HUES6 (cell line): ENCODE measurements around the gene KLF6.

Source experiments
- H3K27ac ChIP-seq: 2 replicates; pipeline ENCODE4 v1.7.0; 2013; ENCODE audit warnings: low read depth, mild to moderate bottlenecking, low read length, inconsistent platforms
- H3K27me3 ChIP-seq: 2 replicates; pipeline ENCODE4 v1.6.1; 2013; ENCODE audit warnings: low read length; ENCODE audit not compliant: control insufficient read depth, insufficient read depth
- H3K36me3 ChIP-seq: 2 replicates; pipeline ENCODE4 v1.6.1; 2013; ENCODE audit warnings: low read length; ENCODE audit not compliant: control insufficient read depth, insufficient read depth
- H3K4me1 ChIP-seq: 2 replicates; pipeline ENCODE4 v1.6.1; 2013; ENCODE audit warnings: low read length; ENCODE audit not compliant: control insufficient read depth, insufficient read depth
- H3K4me3 ChIP-seq: 2 replicates; pipeline ENCODE4 v1.5.1; 2013; ENCODE audit warnings: low read depth, low read length
- H3K9ac ChIP-seq: one replicate; pipeline ENCODE4 v1.6.1; 2013; ENCODE audit warnings: mild to moderate bottlenecking, low read length
- H3K9me3 ChIP-seq: 2 replicates; pipeline ENCODE4 v1.6.1; 2013; ENCODE audit warnings: low read depth, low read length; ENCODE audit not compliant: control insufficient read depth, insufficient read depth

Gene KLF6

DNA sequence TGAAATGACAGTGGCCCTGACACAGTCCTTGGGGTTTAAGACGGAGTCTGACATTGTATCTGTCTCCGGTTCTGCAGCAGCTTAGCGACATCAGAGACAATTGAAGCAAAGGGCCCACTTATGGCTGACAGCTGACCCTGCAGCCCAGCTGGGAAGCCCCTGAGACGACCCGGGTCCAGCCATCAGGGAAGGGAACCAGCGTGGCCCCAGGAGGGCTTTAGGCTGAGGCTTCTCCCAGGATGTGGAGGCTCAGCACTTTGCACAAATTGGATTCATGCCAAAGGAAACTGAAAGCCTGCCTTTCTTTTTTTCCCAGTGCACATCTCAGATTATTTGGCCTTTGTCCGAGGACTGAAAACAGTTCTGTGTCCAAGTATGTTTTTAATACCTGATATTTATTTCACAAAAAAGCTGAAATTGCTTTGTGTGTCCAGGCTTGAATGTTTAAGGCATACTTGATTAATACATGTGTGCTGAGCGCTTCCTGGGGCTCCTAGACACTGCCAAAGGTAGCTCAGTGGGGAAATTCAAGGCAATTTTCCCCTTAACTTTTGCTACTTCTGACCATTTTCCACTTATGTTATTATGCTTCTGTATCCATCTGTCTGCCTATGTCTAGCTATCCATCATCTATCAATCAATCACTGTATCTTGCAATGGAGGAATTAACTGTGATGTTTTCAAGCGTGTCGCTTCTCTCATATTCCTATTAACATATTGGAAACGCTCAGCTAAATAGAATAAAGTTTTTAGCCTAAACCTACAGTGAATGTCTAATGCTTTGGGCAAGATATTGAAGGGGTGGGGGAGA lies 34.8 kb downstream of the KLF6 start:
- Histone ChIP-seq H3K4me1 (peaks cover 7% of the 10 kb centered on the region), H3K27ac (no peak overlapping the region)

DNA sequence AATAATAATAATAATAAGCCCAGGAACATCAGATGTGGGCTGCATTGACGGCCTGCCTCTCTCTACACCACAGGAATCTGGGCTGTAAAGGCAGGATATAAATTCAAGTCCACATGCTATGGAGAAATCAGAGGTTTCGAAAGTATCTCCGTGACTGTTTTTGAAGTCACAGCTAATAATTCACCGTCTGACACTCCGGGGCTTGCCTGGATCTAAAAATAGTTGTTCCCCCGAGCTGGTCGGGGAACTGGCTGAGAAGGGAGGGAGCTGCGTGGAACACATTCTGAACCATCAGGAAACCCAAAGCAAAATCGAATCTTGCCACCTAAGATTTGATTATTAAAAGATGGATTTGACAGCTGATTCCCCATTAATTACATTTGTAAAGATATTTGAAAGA lies 35.4 kb downstream of the KLF6 start:
- no peak overlapping the region for H3K4me3 ChIP-seq
- no peak overlapping the region for H3K9ac ChIP-seq
- H3K36me3 ChIP-seq: no peaks in the 10 kb centered on the region
- H3K27ac ChIP-seq: no peak overlapping the region
- H3K4me1 ChIP-seq: peaks cover 7% of the 10 kb centered on the region
- no peaks in the 10 kb centered on the region for H3K9me3 ChIP-seq
- no peaks in the 10 kb centered on the region for H3K27me3 ChIP-seq

More for the DNA sequence above, 34.8 kb downstream of the KLF6 start:
- H3K4me3 ChIP-seq: no peak overlapping the region
- no peaks in the 10 kb centered on the region for H3K27me3 ChIP-seq
- no peak overlapping the region for H3K9ac ChIP-seq
- H3K9me3 ChIP-seq: no peaks in the 10 kb centered on the region
- H3K36me3 ChIP-seq: no peaks in the 10 kb centered on the region

DNA sequence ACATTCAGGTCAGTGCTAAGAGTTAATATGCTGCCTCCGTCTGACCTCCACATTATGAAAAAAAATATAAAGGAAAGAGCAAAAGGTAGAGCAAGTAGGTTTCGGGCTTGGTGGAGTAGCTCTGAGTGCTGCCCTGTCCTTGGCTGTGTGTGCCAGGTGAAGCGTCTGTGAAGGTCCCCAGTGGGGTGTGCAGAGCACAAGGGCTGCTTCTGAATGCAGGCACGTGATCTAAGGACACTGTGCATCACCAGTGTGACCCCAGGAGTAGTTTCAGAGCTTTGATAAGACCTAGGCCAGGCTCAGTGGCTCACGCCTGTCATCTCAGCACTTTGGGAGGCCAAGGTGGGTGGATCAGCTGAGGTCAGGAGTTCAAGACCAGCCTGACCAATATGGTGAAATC lies 36.0 kb downstream of the KLF6 start:
- Histone ChIP-seq H3K27ac (no peak overlapping the region), H3K27me3 (no peaks in the 10 kb centered on the region), H3K36me3 (no peaks in the 10 kb centered on the region), H3K9ac (no peak overlapping the region), H3K9me3 (no peaks in the 10 kb centered on the region), H3K4me3 (no peak overlapping the region), H3K4me1 (peaks cover 7% of the 10 kb centered on the region)

DNA sequence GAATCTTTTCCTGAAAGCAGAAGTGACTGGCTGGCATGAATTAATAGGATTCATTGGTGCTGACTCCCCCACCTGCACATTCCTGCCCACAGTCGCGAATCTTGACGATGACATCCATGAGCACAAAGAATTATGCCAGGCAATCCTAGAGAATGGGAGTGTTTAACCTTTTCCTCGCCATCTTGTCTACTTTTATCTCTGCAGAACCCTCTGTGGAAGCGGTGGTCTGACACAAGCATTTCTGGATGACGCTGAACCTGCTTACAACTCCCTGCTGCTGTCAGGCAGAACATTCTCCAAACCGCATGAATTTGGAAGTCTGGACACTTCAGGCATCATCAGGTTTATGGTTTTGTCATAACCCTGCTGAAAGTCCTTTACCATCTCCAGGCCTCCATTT lies 36.5 kb downstream of the KLF6 start:
- Histone ChIP-seq H3K36me3 (no peaks in the 10 kb centered on the region), H3K9me3 (no peaks in the 10 kb centered on the region), H3K4me1 (peaks cover 7% of the 10 kb centered on the region), H3K4me3 (no peak overlapping the region), H3K27me3 (no peaks in the 10 kb centered on the region), H3K9ac (no peak overlapping the region), H3K27ac (no peak overlapping the region)

DNA sequence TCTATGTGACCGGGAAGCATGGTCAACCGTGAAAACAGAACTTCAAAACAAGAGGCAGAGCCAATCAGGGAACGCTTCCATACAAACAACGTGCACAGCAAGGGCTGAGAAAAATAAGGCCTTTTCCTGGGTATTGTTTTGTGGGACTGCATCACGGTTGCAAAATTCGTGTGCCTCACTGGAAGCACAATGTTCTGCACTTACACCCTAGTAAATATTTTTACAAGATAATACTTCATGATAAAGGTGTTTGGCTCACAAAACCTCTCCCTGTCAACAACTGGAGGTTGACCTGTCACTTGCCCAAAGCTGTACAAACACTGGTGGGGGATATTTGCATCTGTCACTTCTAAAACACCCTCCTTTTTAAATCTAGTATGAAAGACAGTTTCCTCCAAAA lies 37.0 kb downstream of the KLF6 start:
- no peaks in the 10 kb centered on the region for H3K9me3 ChIP-seq
- H3K4me1 ChIP-seq: peaks cover 7% of the 10 kb centered on the region
- no peak overlapping the region for H3K27ac ChIP-seq
- H3K27me3 ChIP-seq: no peaks in the 10 kb centered on the region
- H3K4me3 ChIP-seq: no peak overlapping the region
- no peak overlapping the region for H3K9ac ChIP-seq
- no peaks in the 10 kb centered on the region for H3K36me3 ChIP-seq

DNA sequence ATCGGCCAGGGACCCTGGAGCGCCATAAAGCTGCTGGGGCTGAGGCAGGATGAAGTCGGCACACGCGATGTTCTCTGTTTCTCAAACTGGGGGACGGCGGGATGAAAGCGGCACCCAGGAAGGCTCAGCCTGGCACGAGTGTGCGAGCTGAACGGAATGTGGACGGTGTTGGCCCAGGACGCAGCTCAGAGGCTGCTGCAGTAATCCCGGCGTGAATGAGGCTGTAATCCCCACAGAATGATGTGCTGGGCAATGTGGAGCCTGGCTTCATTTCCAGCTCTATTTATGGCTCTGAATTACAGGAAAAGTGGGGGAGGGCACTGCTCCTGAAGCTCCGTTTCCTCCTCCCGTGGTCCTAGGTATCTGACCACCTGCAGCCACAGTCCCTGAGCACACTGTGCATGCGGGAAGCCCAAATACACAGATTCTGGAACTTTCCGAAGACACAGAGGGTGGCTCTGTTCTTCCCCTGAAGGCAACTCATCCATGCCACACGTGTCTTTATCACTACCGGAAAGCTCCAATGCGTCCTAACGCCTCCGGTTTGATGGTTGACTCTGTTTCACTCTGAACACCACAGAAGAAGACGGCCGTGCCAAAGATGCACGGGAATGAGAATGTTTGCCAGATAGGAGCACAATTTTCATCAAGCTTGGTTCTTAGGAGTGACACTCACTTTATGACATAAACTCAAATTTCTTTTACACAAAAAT lies 37.6 kb downstream of the KLF6 start:
- Histone ChIP-seq H3K9me3 (no peaks in the 10 kb centered on the region), H3K9ac (no peak overlapping the region), H3K4me1 (peaks cover 7% of the 10 kb centered on the region), H3K27me3 (no peaks in the 10 kb centered on the region), H3K36me3 (no peaks in the 10 kb centered on the region), H3K27ac (no peak overlapping the region), H3K4me3 (no peak overlapping the region)

DNA sequence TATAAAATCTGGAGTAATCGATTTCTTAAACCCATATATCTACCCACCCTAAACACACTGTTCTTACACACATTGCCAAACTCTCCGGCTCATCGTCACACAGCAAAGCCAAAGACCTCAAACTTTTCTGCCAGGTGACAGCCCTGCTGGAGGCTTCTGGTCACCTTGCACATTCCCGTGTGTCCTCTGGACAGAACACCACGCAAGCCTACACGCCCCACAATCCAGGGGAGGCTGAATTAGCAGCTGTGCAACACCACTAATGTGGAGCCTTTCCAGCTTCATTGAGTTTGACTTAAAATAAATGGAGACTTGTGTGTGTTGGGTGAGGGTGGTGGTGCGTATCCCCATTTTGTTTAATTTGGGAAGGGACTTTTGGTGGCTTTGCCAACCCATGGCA lies 38.4 kb downstream of the KLF6 start:
- H3K27ac ChIP-seq: no peak overlapping the region

DNA sequence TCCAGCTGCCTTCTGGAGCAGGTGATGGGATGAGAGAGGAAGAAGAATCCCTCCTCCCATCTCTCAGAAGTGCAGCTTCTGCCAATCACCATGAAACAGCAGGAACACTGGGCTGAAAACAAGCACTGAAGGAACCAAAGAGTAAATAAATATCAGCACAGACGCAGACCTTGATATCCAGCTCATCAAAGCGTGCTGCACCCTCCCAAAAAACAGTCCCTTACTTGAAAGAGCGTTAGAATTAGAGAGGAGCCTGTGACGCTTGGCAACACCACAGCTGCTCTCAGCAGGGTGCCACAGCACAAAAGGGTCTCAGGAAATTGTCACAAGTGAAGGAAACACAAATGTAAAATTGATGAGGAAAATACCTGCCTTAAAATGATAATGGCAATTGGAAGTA lies 39.5 kb downstream of the KLF6 start:
- no peak overlapping the region for H3K27ac ChIP-seq
- peaks cover 8% of the 10 kb centered on the region; the same call in 1 of the 2 replicates for H3K9me3 ChIP-seq
- H3K4me3 ChIP-seq: no peak overlapping the region

More for the DNA sequence above, 38.4 kb downstream of the KLF6 start:
- Histone ChIP-seq H3K4me1 (peaks cover 7% of the 10 kb centered on the region), H3K36me3 (no peaks in the 10 kb centered on the region), H3K9ac (no peak overlapping the region), H3K9me3 (peaks cover 3% of the 10 kb centered on the region; the same call in 1 of the 2 replicates), H3K4me3 (no peak overlapping the region), H3K27me3 (no peaks in the 10 kb centered on the region)

DNA sequence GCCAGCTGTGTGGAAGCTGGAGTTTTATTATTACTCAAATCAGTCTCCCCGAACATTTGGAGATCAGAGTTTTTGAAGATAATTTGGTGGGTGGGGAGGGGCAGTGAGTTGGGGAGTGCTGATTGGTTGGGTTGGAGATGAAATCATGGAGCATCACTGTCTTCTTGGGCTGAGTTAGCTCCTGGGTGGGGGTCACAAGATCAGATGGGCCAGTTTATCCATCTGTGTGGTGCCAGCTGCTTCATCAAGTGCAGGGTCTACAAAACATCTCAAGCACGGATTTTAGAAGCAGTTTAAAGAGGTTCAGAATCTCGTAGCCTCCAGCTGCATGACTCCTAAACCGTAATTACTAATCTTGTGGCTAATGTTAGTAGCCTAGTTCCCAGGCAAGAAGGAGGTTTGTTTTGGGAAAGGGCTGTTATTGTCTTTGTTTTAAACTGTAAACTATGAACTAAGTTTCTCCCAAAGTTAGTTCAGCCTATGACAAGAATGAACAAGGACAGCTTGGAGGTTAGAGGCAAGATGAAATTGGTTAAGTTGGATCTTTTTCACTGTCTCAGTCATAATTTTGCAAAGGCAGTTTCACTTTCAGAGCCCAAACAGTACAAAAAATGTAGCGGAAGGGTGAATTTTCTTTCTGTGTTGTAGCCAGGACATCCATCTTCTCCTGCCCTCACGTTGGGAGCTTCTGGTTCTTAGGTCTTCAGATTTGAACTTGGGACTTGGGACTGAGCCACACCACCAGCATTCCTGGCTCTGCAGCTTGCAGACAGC lies 43.1 kb downstream of the KLF6 start:
- H3K9ac ChIP-seq: no peak overlapping the region
- H3K27ac ChIP-seq: no peak overlapping the region
- H3K4me3 ChIP-seq: no peak overlapping the region
- peaks cover 7% of the 10 kb centered on the region for H3K4me1 ChIP-seq
- H3K27me3 ChIP-seq: no peaks in the 10 kb centered on the region
- no peaks in the 10 kb centered on the region for H3K36me3 ChIP-seq
- peaks cover 8% of the 10 kb centered on the region; the same call in 1 of the 2 replicates for H3K9me3 ChIP-seq

More for the DNA sequence above, 39.5 kb downstream of the KLF6 start:
- Histone ChIP-seq H3K9ac (no peak overlapping the region), H3K4me1 (peaks cover 7% of the 10 kb centered on the region), H3K36me3 (no peaks in the 10 kb centered on the region), H3K27me3 (no peaks in the 10 kb centered on the region)

DNA sequence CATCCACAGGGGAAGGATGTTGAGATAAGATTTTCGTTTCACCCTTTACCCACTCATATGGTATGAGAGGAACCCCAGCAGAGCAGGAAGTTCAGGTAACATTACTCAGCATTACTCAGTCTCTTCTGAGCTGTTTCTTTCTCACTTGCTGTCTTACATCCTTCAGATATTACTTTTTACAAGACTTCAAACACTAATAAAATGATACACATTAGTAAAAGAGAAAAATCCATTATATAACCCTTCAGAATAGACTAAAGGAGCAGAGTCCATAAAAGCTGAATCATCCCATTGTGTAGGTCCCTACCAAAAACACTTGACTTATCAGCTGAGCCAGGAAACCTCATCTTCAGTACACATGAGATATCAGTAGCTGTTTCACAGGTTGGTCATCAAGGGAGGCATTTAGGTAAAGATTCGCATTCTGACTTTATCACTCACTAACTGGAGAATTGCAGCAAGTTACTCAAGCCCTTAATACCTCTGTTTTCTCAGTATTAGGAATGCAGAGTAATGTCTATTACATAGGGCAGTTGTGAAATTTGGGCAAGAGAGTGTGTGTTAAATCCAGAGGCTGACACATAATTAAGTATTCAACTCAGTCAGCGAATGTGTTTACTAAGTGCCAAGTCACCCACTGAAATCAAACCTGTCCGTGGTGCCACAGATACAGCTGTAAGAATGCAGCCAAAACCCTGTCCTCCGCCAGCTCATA lies 44.7 kb downstream of the KLF6 start:
- no peaks in the 10 kb centered on the region for H3K27me3 ChIP-seq
- no peaks in the 10 kb centered on the region for H3K36me3 ChIP-seq
- H3K9me3 ChIP-seq: peaks cover 8% of the 10 kb centered on the region; the same call in 1 of the 2 replicates
- H3K27ac ChIP-seq: no peak overlapping the region
- no peak overlapping the region for H3K4me3 ChIP-seq
- H3K4me1 ChIP-seq: peaks cover 2% of the 10 kb centered on the region
- no peak overlapping the region for H3K9ac ChIP-seq
